Superior temporal gyrus (tissue), 1 donor: ENCODE measurements around the gene CMIP.

Experiments
- DNase-seq: peaks from one replicate; pipeline ENCODE4 v3.0.0-alpha.2; 2016; ENCODE audit errors: extremely low spot score

The CMIP gene

GRCh38 chr16:81701296-81701970 lies 256.8 kb downstream of the CMIP start:
- no peak for DNase-seq

GRCh38 chr16:81702506-81702905 lies 257.9 kb downstream of the CMIP start:
- no peak for DNase-seq

GRCh38 chr16:81703177-81704155 lies 258.9 kb downstream of the CMIP start:
- DNase-seq = no peak

- DNase-seq = no peak
Measured at GRCh38 chr16:81705261-81705660, 260.7 kb downstream of the CMIP start.

- no peak for DNase-seq
Measured at GRCh38 chr16:81706327-81707295, 262.0 kb downstream of the CMIP start.

- no peak for DNase-seq
Measured at GRCh38 chr16:81707411-81708265, 263.0 kb downstream of the CMIP start.

GRCh38 chr16:81708266-81709015 lies 263.8 kb downstream of the CMIP start:
- DNase-seq = no peak

- no peak for DNase-seq
Measured at GRCh38 chr16:81709016-81709900, 264.6 kb downstream of the CMIP start.

GRCh38 chr16:81710044-81710443 lies 265.4 kb downstream of the CMIP start:
- DNase-seq = no peak

- no peak for DNase-seq
Measured at GRCh38 chr16:81710596-81710995, 266.0 kb downstream of the CMIP start.

- DNase-seq = no peak
Measured at GRCh38 chr16:81711657-81712319, 267.2 kb downstream of the CMIP start.

- no peak for DNase-seq
Measured at GRCh38 chr16:81712681-81713080, 268.1 kb downstream of the CMIP start.

GRCh38 chr16:81713295-81713772 lies 268.7 kb downstream of the CMIP start:
- DNase-seq = no peak

- DNase-seq = no peak
Measured at GRCh38 chr16:81713796-81714195, 269.2 kb downstream of the CMIP start.

GRCh38 chr16:81714583-81714982 lies 270.0 kb downstream of the CMIP start:
- DNase-seq = no peak

GRCh38 chr16:81715358-81716196 lies 271.0 kb downstream of the CMIP start:
- no peak for DNase-seq

- DNase-seq = no peak
Measured at GRCh38 chr16:81716478-81717225, 272.0 kb downstream of the CMIP start.
